Astrocyte of the cerebellum (primary cell): ENCODE data around the gene PCP4.

Source experiments
- DNase-seq: peaks from one replicate; pipeline ENCODE4 v3.0.0-alpha.2; 2011; ENCODE audit warnings: low read depth
- H3K4me3 ChIP-seq: 2 replicates; pipeline ENCODE4 v1.5.1; 2011; ENCODE audit warnings: mild to moderate bottlenecking, low read depth, low read length, moderate library complexity
- in situ Hi-C: cut with HindIII; loops from 2 replicates; pipeline ENCODE4 v1.10.0; 2017; ENCODE audit warnings: low sequenced_read_pairs
- TF ChIP-seq, protein P1 (sequence below): IDR thresholded peaks from 2 replicates; pipeline ENCODE4 v1.5.1; 2012; ENCODE audit warnings: low read length, low read depth, moderate library complexity, mild to moderate bottlenecking; ENCODE audit errors: missing control alignments

The PCP4 gene

GRCh38 chr21:39867198-39867650, at the start of gene PCP4:
TSS of gene PCP4 (plus strand) at chr21:39867438. CDS start at chr21:39867502, 64 bp downstream.
- H3K4me3 ChIP-seq = no peak within 1 kb of the TSS
- in situ Hi-C loops = no loop called here
- DNase-seq = no peak
- TF ChIP-seq, protein P1, sequence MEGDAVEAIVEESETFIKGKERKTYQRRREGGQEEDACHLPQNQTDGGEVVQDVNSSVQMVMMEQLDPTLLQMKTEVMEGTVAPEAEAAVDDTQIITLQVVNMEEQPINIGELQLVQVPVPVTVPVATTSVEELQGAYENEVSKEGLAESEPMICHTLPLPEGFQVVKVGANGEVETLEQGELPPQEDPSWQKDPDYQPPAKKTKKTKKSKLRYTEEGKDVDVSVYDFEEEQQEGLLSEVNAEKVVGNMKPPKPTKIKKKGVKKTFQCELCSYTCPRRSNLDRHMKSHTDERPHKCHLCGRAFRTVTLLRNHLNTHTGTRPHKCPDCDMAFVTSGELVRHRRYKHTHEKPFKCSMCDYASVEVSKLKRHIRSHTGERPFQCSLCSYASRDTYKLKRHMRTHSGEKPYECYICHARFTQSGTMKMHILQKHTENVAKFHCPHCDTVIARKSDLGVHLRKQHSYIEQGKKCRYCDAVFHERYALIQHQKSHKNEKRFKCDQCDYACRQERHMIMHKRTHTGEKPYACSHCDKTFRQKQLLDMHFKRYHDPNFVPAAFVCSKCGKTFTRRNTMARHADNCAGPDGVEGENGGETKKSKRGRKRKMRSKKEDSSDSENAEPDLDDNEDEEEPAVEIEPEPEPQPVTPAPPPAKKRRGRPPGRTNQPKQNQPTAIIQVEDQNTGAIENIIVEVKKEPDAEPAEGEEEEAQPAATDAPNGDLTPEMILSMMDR = peak; percentile 96

GRCh38 chr21:39818557-39818956, 48.7 kb upstream of the PCP4 start:
- in situ Hi-C loops = no loop called here
- DNase-seq = no peak
- no peak overlapping the region for H3K4me3 ChIP-seq
- TF ChIP-seq, protein P1 = no peak

GRCh38 chr21:39822042-39822441, 45.2 kb upstream of the PCP4 start:
- in situ Hi-C loops = no loop called here

DNA sequence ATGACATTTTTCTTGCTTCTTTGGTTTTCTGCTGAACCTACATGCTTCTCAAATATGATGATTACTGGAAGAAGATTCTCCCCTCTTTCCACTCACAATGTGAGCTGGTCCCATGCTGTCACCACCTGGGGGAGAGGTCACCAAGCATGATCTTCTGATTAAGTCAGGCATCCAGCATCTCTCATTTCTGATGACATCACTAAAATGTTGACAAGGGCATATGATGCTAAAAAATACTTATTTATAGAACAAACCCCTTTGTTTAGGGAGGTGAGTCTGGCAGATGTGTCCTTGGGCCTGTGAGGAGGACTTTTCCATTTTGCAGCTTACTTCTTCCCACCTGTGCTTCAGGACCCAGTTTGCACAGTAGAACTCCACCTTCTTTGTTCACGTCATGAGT, 42.0 kb upstream of the PCP4 start:
- TF ChIP-seq, protein P1 = no peak
- H3K4me3 ChIP-seq = no peak overlapping the region
- in situ Hi-C loops = no loop called here
- DNase-seq = no peak

More at GRCh38 chr21:39822042-39822441, 45.2 kb upstream of the PCP4 start:
- H3K4me3 ChIP-seq = no peak overlapping the region
- no peak for DNase-seq
- TF ChIP-seq, protein P1 = no peak

- TF ChIP-seq, protein P1 = no peak
- in situ Hi-C loops = no loop called here
- DNase-seq = no peak
- no peak overlapping the region for H3K4me3 ChIP-seq
Observed at GRCh38 chr21:39834543-39834942, 32.7 kb upstream of the PCP4 start.

DNA sequence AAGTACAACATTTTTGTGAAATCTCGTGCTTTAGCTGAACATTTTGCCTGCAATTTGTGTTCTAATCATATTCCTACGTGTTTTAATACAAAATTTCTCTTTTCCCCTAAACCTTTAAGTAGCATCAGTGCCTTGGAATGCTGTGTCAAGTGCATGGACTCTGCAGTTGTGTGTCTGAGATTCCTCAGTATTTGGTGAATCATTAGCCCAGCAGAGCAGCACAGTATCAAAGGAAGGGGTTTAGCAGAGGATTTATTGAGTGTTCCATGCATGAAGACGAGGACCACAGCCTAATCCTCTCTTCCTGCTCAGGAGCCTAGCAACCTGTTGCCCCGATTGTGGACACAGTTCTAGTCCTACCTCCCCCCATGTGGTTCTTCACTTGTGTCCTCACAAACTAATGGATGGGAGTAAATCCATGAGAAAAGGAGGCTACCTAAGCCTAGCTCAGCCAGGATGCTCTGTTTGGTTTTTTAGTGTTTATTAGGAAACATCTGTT, 29.3 kb upstream of the PCP4 start:
- TF ChIP-seq, protein P1 = no peak

More for the DNA sequence above, 29.3 kb upstream of the PCP4 start:
- no peak overlapping the region for H3K4me3 ChIP-seq
- in situ Hi-C loops = no loop called here
- DNase-seq = no peak
